SK-N-SH treated with all-trans-retinoic acid at 6 μM for 48 hours (cell line): ENCODE results near the gene MMP24OS.

Experiments
- ATAC-seq: fragments of 200-7000 bp; cut with Tn5 transposase; 3 replicates; pipeline ENCODE4 v1.9.1; 2020; ENCODE audit warnings: mild to moderate bottlenecking, moderate library complexity
- ARNTL ChIP-seq: fragments of 450-650 bp; formaldehyde crosslinking; IDR thresholded peaks from 2 replicates; pipeline ENCODE4 v1.5.0; 2020; ENCODE audit warnings: low read depth, mild to moderate bottlenecking, moderate library complexity, borderline replicate concordance
- CSDC2 ChIP-seq: fragments of 250-450 bp; sonication (Bioruptor Pico); IDR thresholded peaks from 2 replicates; pipeline ENCODE4 v1.5.0; 2020; ENCODE audit warnings: mild to moderate bottlenecking, moderate library complexity
- CSRNP3 ChIP-seq: fragments of 250-450 bp; sonication (Bioruptor Pico); IDR thresholded peaks from 2 replicates; pipeline ENCODE4 v1.5.1; 2021; ENCODE audit warnings: mild to moderate bottlenecking, moderate library complexity
- GLIS3 ChIP-seq: fragments of 250-450 bp; sonication (Bioruptor Pico); IDR thresholded peaks from 2 replicates; pipeline ENCODE4 v1.5.0; 2020; ENCODE audit warnings: mild to moderate bottlenecking, moderate library complexity
- ISL1 ChIP-seq: fragments of 250-450 bp; sonication (Bioruptor Pico); IDR thresholded peaks from 2 replicates; pipeline ENCODE4 v2.1.2; 2022; ENCODE audit warnings: mild to moderate bottlenecking, moderate library complexity
- PPARA ChIP-seq: fragments of 250-450 bp; sonication (Bioruptor Pico); IDR thresholded peaks from 2 replicates; pipeline ENCODE4 v1.5.0; 2020; ENCODE audit warnings: mild to moderate bottlenecking, borderline replicate concordance
- RARB ChIP-seq: fragments of 250-450 bp; sonication (Bioruptor Pico); IDR thresholded peaks from 2 replicates; pipeline ENCODE4 v1.8.0; 2021; ENCODE audit warnings: mild to moderate bottlenecking, moderate library complexity
- SNAI2 ChIP-seq: fragments of 250-450 bp; sonication (Bioruptor Pico); IDR thresholded peaks from 2 replicates; pipeline ENCODE4 v1.5.0; 2020; ENCODE audit warnings: mild to moderate bottlenecking, moderate library complexity
- TOX ChIP-seq: fragments of 250-450 bp; sonication (Bioruptor Pico); IDR thresholded peaks from 2 replicates; pipeline ENCODE4 v1.8.0; 2021; ENCODE audit warnings: mild to moderate bottlenecking, moderate library complexity, borderline replicate concordance
- ZFP3 ChIP-seq: fragments of 250-450 bp; sonication (Bioruptor Pico); IDR thresholded peaks from 2 replicates; pipeline ENCODE4 v1.5.0; 2020; ENCODE audit warnings: mild to moderate bottlenecking, moderate library complexity
- ZFP30 ChIP-seq: fragments of 450-650 bp; formaldehyde crosslinking; IDR thresholded peaks from 2 replicates; pipeline ENCODE4 v1.5.0; 2022; ENCODE audit warnings: mild to moderate bottlenecking, moderate library complexity
- ZNF565 ChIP-seq: fragments of 450-650 bp; formaldehyde crosslinking; conservative IDR thresholded peaks from 2 replicates; pipeline ENCODE4 v1.5.0; 2020; ENCODE audit warnings: low read depth, mild to moderate bottlenecking, moderate library complexity
- ZNF70 ChIP-seq: fragments of 450-650 bp; formaldehyde crosslinking; IDR thresholded peaks from 2 replicates; pipeline ENCODE4 v1.5.0; 2020; ENCODE audit warnings: mild to moderate bottlenecking, moderate library complexity
- TF ChIP-seq, protein P1 (sequence below): fragments of 250-450 bp; sonication (Bioruptor Pico); IDR thresholded peaks from 2 replicates; pipeline ENCODE4 v1.8.0; 2020; ENCODE audit warnings: mild to moderate bottlenecking, moderate library complexity, borderline replicate concordance
- TF ChIP-seq, protein P2 (sequence below): fragments of 250-450 bp; sonication (Bioruptor Pico); IDR thresholded peaks from 2 replicates; pipeline ENCODE4 v1.5.1; 2020; ENCODE audit warnings: low read depth, mild to moderate bottlenecking, moderate library complexity
- TF ChIP-seq, protein P3 (sequence below): fragments of 250-450 bp; sonication (Bioruptor Pico); IDR thresholded peaks from 2 replicates; pipeline ENCODE4 v1.8.0; 2021; ENCODE audit warnings: low read depth, mild to moderate bottlenecking, moderate library complexity, borderline replicate concordance

The MMP24OS gene

DNA sequence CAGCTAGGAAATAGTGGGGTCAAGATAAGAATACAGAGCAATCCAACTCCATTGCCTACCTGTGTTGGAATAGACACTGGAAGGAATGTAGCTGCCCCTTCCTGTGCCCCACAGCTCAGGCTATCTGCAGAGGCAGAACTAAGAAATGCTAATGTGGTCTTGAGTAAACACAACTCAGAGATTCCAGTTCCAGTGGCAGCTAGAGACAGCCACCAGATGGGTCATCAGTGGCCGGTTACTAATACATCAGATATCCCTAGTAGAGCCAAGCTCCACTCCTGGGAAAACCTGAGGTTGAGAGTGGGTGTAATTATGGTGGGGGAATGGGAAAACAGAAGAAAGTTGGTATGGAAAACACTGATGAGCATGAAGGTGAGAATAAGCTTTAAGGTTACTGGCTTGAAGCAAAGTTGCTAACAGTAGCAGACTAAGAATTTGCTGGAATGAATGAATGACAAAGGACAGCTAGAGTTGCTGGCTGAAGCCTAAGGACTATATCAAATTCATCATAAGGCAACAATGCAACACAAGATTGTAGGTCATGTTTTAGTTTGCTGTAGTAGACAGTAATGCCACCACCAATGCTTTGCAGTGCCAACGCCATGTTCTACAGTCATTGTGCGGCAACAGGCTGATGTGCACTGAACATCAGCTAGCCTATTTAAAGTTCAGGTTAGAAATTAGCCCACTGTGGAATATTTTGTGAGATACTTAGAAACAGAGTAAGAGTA is 42.6 kb upstream of the MMP24OS start:
- TF ChIP-seq CSDC2: no peak
- TF ChIP-seq, protein P1, sequence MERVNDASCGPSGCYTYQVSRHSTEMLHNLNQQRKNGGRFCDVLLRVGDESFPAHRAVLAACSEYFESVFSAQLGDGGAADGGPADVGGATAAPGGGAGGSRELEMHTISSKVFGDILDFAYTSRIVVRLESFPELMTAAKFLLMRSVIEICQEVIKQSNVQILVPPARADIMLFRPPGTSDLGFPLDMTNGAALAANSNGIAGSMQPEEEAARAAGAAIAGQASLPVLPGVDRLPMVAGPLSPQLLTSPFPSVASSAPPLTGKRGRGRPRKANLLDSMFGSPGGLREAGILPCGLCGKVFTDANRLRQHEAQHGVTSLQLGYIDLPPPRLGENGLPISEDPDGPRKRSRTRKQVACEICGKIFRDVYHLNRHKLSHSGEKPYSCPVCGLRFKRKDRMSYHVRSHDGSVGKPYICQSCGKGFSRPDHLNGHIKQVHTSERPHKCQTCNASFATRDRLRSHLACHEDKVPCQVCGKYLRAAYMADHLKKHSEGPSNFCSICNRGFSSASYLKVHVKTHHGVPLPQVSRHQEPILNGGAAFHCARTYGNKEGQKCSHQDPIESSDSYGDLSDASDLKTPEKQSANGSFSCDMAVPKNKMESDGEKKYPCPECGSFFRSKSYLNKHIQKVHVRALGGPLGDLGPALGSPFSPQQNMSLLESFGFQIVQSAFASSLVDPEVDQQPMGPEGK: 0 out of 2 replicates have a peak, but pooled peaks have one; percentile 32
- no peak for TF ChIP-seq SNAI2 (CRISPR knock-in tag)
- TF ChIP-seq ARNTL (CRISPR knock-in tag): no peak
- no peak for TF ChIP-seq PPARA
- ATAC-seq: peak; percentile 50

DNA sequence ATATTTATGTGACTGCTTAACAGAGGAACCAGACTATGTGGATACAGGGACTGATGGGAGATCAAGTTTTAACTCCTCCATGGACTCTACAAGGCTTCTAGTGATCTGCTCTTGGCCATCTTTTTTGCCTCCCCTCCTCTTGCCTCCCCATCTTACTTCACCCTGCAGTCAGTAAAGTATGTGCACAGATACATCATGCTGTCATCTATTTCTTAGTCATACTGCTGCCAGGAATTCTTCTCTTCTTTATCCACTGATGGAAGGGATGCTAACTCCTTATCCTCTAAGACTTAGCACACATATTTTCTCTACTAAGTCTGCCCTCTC is 41.9 kb upstream of the MMP24OS start:
- 0 out of 2 replicates have a peak, but pooled peaks have one; percentile 1 for TF ChIP-seq GLIS3 (CRISPR knock-in tag)
- no peak for TF ChIP-seq ZFP30
- 0 out of 2 replicates have a peak, but pooled peaks have one; percentile 11 for TF ChIP-seq CSDC2
- TF ChIP-seq ISL1: no peak
- TF ChIP-seq, protein P1: no peak
- TF ChIP-seq ZFP3 (CRISPR knock-in tag): 0 out of 2 replicates have a peak, but pooled peaks have one; percentile 59
- TF ChIP-seq ZNF70: 0 out of 2 replicates have a peak, but pooled peaks have one; percentile 9
- peak; percentile 80 for ATAC-seq

GRCh38 chr20:35319192-35319870 is 41.4 kb upstream of the MMP24OS start:
- no peak for ATAC-seq
- TF ChIP-seq CSDC2: no peak
- TF ChIP-seq, protein P2, sequence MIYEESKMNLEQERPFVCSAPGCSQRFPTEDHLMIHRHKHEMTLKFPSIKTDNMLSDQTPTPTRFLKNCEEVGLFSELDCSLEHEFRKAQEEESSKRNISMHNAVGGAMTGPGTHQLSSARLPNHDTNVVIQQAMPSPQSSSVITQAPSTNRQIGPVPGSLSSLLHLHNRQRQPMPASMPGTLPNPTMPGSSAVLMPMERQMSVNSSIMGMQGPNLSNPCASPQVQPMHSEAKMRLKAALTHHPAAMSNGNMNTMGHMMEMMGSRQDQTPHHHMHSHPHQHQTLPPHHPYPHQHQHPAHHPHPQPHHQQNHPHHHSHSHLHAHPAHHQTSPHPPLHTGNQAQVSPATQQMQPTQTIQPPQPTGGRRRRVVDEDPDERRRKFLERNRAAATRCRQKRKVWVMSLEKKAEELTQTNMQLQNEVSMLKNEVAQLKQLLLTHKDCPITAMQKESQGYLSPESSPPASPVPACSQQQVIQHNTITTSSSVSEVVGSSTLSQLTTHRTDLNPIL: no peak
- TF ChIP-seq GLIS3 (CRISPR knock-in tag): no peak

DNA sequence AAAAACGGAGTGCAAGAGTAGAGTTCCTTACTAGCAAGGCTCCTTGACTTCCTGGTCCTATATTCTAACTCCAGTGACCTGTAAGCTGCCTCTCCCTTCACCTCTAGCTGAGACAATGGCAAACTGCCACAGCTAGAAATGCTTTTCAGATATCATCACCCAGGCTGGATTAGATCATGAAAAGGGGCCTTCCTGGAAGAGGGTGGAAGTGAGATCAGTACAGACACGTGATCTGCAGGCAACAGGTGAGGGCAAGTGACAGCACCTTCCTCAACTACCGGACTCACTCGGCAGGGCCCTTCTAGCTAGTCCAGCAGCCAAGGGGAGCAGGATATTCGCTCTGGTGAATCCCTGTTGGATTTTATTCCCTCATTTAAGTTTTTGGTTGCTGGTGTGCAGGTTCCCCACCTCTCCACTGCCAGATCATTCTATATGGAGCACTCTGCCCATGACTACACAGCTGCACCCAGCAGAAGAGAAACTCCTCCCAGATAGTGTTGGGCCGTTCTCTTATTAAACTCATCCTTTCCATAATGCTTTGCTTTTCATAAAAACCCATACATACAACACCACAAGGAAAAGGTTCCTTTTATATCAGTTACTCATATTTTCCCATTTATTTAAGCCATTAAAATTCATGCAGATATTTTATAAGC is 40.7 kb upstream of the MMP24OS start:
- TF ChIP-seq ZNF70 (no peak), ZFP3 (CRISPR knock-in tag) (peak; percentile 42; the same call in 1 of the 2 replicates), SNAI2 (CRISPR knock-in tag) (peak; percentile 64; the same call in 1 of the 2 replicates), ZNF565 (no peak), RARB (no peak), ZFP30 (no peak), ISL1 (peak; percentile 37; the same call in 1 of the 2 replicates), CSDC2 (no peak), TOX (CRISPR knock-in tag) (no peak), PPARA (no peak), CSRNP3 (CRISPR knock-in tag) (no peak)
- TF ChIP-seq, protein P1: no peak
- TF ChIP-seq, protein P3, sequence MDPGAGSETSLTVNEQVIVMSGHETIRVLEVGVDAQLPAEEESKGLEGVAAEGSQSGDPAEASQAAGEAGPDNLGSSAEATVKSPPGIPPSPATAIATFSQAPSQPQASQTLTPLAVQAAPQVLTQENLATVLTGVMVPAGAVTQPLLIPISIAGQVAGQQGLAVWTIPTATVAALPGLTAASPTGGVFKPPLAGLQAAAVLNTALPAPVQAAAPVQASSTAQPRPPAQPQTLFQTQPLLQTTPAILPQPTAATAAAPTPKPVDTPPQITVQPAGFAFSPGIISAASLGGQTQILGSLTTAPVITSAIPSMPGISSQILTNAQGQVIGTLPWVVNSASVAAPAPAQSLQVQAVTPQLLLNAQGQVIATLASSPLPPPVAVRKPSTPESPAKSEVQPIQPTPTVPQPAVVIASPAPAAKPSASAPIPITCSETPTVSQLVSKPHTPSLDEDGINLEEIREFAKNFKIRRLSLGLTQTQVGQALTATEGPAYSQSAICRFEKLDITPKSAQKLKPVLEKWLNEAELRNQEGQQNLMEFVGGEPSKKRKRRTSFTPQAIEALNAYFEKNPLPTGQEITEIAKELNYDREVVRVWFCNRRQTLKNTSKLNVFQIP (CRISPR knock-in tag): no peak
- TF ChIP-seq, protein P2: peak; percentile 78
- TF ChIP-seq, all 23 proteins: peak for 4
- ATAC-seq: peak; percentile 70
